ENCODE measurements around the gene FSTL4.

FSTL4 gene

DNA sequence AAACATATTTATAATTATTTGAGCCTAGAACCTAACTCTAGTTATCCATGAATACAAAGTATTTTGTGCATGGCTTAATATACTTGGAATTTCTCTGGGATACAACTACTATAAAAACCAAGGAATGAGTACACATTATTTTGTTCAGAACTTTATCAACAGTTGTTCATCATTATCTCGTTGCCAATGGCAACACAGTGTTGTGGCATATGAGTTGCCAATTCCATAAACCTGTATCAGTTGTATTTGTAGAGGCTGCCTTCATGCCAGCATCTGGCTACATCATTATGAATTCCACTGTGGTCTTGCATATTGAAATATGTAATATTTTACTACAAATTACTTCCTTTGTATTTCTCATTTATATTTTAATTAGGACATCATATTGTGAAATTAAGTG lies 250.4 kb downstream of the FSTL4 start:
- DNase-seq: no peak

DNA sequence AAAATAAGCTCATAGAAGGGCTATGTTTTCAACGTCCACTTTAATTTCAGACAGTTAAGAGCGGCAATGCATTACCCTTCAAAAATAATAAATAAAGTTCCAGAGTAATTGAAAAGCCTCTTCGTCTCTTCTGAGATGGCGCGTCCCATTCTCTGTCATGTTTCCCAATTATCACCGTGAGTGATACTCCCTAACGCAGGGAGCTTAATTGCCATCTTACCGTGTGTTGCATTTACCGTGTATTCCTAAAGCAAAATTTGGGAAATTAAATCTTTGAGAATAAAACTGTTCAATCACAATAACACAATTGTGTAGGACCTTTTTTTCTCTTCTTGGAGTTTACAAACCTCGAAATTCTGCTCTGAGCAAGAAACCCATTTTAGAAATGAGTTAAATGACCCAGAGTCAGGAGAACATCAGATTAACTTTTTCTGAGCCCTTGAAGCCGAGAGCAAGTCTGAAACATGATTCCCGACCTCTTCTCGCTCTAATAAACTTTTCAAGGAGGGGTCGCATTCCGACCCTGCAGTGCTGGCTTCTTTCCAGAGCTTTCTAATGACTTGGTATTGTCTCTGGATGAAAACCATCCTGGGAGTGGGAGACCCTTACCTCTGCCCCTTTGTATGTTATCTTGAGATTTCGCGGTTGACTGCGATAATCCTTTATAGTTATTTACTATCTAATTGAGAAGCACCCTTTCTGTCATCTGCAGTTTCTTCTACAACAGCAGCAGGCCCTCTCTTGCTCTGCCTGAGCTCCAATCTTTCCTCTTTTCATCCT lies 251.5 kb downstream of the FSTL4 start:
- no peak for DNase-seq

DNA sequence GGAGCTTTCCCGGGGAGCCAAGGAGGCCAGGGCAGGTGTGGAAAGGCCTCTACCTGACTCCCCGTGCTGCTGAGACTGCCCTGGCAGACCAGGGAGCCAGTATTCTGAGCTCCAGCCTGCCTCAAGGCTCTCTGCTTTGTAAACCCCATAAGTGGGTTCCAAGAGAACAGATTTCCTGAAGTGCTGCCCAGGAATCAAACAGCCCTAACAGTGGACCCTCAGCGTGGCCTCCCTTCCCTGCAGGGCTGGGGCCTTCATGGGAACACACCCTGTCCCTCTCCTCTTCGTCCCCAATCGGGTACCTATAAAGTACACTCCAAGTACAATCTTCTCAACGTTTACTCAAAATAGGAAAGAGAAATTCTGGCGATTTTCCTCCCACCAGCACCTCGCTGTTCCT lies 252.5 kb downstream of the FSTL4 start:
- DNase-seq: no peak

DNA sequence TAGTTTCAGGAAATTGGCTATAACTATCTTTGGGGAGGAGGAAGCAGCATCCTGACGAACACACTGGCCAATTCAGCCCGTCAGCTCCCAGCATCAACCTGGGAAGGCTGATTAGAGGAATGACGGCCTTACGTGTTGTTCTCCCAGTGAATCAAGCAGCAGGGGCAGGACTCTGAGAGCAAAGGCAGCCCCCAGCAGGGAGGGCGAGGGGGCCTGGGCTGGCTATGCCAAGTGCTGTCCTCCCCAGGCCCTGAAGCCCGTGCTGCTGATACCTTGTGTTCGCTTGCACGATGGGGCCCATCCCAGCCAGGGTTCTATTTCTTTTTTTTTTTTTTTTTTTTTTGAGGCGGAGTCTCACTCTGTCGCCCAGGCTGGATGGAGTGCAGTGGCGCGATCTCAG lies 254.1 kb downstream of the FSTL4 start:
- DNase-seq: no peak

DNA sequence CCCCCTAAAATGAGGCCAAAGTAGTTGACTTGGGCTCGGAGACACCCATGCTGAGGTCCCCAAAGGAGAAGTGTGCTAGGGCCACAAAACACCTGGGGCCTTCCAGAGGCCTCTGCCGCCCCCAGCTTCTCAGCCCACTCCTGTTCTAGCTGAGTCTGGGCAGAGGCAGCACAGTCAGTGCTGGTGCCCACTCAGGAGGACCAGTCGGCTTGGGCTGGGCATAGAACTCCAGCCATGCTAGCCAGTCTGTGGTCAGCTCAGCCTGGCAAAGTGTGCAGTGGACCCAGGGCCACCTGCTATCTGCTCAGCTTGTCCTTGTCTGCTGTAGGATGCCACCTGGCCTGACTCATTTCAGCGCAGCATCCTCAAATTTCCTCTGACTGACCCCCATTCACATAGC lies 254.6 kb downstream of the FSTL4 start:
- DNase-seq: no peak

DNA sequence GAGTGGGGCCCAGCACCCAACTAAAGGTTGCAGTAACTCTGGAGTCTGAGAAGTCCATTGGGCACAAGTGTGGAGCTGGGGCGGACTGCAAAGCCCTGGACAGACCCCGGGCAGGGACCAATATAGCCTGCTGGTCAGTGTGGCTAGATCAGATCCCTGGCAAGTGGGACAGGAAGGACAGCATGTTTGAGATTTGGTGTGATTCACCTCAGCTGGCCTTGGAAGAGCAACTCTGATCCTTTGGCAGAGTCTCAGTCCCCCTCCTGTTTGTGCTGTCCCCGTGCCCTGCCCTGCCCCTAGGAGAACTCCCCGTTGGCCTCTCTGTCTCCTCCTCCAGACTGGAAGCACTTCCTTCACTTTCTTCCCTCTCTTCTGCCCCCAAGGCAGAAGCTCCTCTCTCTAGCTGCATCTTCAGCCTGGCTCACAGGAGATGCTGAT lies 255.3 kb downstream of the FSTL4 start:
- DNase-seq: no peak

DNA sequence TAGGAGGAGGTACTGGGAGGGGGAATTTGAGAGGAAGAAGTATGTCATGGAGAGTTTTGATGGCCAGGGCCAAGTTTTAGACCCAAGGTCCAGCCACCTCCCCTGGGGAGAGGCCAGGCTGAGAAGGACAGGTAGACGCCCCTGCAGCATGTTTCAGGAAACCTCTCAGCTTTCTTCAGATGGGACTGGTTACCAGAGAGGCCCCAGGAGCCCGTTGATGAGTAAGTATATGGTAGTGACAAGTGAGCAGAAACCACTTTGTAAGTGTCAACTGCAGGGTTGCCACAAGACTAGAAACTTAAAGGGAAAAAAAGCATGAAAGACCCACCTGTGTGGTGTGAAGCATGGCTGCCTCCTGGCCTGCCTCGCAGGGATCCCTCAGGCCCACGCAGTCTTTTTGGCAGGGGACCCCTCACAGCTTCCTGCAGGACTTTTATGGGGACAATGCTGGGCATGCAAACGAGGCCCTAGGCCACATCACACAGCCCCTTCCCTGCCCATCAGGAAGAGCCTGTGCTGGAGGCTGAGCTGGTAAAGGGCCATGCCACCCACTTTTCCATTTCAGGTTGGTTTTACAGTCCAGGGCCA lies 255.9 kb downstream of the FSTL4 start:
- no peak for DNase-seq

DNA sequence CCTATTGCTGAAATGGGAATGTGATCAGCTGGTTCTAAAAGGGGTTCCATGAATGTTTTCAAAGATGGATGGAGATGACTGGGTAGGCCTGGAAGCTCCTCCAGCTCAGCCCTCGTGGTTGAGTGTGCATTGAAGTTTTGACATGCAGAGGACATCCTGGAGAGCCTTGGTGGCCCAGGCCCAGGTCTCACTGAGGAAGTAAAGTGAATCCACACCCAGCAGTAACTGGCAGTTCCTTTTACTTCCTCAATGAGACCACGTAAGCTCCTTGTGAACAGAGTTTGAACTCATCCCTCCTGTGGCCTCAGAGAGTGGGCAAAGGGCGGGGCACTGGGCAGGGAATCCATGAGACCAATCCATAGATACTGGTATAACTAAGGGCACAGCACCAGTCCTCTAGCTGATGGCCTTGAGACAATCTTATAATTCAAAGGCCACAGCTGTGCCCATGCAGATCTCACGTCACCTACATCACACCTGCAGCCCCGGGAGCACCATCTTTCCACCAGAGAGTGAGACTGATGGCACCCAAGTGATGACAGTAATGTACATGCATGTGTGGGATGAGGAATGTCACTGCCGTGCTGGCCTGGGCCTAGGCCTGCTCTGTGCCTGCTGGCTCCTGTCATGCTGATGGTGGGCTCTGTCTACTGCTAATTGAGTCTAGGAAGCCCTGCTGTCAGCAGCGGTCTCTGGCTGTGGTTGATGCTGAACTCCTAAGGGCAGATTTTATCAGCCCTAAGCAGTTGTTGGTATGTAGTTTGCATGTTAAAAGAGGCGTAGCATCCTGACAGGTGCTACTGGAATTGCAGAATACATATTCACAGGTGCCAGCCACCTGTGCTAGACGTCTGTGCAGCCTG lies 257.8 kb downstream of the FSTL4 start:
- DNase-seq: no peak

DNA sequence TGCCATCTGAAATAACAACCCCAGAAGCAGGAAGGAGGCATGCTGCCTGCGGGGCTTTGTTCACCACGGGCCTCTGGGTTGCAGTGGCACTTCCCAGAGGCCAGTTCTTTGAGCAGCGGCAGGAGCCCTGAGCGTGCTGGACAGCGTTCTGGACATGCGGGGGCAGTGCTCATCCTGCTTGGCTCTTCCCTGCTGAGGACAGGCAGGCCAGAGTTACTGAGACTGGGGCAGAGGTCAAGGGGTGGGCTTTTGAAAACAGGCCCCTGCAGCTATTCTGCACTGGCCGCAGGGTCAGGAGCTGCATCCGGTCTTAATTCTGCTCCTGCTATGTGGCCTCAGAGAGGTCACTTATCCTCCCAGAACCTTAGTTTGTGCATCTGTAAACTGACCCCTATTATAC lies 258.6 kb downstream of the FSTL4 start:
- DNase-seq: no peak

DNA sequence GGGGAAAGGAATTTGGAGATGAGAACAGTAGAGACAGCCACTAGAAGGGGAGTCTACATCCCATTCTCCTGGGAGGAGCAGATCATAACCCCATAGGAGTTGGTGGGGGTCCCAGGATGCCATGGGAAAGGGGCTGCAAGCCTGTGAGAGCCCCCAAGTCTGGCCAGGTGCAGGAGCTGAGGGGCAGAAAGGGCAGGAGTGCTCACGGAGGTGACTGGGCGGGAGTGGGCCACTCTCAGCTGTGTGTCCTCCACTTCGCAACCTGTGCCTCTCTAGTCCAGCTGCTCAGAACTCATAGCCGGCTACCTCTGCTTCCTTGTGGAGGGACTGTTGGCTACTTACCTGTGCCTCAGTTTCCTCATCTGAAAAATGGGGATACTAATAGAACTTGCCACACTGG lies 263.9 kb downstream of the FSTL4 start:
- no peak for DNase-seq

DNA sequence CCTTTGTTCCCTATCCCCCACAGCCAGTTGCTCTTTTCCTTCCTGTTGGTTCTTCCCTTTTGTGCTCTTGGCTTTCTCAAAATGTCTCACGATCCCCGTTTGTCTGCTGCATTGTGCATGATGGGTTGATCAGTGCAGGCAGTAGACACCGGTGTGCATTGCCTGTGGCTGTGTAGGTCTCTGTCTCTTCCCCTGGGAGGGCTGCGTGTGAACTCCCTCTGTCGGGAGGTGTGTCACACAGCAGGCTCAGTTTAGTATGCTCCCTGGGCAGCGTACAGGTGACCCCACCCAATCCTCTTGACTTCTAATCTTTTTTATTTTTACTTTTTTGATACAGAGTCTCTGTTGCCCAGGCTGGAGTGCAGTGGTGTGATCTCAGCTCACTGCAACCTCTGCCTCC lies 265.3 kb downstream of the FSTL4 start:
- no peak for DNase-seq

DNA sequence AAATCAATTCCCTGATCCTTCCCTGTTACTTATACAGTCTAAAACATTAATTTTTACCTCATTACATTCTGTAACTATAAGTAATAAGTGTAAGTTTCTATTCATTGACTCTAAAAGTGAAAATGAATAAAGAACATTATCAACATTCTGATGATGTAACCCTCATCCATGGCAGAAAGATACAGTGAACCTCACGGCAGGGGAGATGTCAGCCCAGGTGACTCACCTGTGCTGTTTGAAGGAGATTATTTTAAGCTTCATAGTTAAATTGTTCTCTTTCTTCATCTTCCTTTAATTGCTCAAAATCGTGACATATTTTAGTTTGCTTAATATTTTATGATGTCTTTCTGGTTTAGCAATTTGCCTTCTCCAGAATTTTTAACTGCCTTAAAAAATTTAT lies 268.1 kb downstream of the FSTL4 start:
- DNase-seq: no peak

DNA sequence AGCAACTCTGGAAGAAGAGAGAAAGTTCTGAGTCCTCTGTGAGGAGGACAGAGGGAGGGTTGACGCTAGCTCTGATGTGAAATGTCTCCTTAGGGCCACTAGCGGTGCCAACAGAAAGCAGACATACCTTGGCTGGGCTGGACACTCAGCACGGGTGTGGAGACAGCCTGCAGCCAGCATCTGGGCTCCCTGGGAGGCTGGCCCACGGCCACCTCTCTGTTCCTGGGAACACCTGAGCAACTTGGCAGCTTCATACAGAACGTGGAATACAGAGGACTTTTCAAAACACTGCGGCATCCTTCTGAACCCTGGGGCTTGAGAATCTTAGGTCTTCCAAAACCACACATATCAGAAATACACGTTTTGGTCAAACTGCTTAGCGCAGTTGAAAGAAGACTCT lies 269.1 kb downstream of the FSTL4 start:
- DNase-seq: no peak

DNA sequence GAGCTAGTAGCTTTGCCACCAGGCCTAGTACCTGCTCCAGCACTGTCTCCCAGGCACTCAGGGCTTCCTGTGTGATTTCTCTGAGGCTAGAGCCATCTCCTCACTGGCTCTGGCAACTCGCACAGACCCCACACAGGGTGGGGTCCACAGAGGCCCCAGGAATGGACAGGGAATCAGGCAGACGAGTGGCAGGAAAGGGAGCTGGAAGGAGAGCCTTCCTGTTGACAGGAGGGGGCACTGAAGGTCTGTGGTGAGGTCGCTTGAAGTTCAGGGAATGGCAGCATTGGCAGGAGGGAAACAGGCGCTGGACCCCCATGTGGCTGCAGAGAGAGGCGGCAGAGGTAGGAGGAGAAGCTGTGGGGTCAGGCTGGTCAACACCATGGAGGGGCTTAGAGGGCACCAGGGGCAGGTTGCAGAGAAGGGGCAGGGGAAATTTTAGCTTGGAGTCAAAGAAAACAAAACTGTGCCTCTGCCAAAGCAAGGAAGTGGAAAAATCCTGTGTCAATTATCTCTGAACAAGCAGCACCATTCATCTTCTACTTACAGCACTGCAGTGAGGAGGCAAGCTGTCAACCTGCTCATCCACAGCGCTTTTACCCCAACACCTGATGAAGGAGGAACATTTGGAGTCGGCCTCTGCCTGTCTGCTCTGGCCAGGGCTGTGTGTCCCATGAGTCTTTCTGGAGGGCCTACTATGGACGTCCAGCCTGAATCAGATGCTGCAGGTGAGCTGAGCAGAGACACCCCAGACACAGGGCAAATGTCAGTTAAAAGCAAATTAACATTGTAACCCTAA lies 270.2 kb downstream of the FSTL4 start:
- DNase-seq: no peak

DNA sequence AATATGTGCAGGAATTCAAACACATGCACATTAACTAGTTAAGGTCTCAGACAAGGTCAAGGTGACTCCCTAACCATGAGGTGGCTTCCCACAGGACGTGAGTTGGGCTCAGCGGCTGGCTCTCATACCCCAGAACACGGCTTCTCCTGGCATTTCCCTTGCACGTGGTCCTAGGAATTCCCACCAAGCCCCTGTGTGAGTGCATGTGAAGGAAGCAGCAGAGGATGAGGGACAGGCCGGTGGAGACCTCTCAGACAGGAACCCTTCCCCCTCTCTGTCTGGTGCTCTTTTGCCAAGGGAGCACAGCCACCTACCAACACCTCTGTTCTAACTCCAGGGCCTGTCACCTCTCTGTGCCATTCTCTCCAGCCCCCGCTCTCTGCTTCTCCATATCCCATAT lies 271.0 kb downstream of the FSTL4 start:
- DNase-seq: no peak

DNA sequence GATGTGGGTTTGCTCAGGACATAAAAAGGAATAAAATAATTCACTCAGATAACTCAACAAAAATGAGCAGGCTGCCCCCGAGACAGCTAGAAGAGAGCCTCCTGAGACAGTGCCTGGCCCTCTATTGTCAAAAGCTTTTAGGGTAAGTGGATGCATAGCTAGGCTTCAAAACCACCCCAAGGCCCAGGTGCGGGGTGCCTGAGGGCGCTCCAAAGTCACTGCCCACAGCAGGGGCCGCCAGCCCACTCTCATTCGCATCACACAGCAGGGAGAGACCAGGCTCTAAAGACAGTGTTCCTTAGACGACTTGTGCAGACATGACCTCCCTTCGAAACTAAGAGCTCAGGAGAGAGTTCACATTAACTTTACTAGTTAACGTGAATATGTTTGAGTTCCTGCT lies 271.5 kb downstream of the FSTL4 start:
- no peak for DNase-seq

DNA sequence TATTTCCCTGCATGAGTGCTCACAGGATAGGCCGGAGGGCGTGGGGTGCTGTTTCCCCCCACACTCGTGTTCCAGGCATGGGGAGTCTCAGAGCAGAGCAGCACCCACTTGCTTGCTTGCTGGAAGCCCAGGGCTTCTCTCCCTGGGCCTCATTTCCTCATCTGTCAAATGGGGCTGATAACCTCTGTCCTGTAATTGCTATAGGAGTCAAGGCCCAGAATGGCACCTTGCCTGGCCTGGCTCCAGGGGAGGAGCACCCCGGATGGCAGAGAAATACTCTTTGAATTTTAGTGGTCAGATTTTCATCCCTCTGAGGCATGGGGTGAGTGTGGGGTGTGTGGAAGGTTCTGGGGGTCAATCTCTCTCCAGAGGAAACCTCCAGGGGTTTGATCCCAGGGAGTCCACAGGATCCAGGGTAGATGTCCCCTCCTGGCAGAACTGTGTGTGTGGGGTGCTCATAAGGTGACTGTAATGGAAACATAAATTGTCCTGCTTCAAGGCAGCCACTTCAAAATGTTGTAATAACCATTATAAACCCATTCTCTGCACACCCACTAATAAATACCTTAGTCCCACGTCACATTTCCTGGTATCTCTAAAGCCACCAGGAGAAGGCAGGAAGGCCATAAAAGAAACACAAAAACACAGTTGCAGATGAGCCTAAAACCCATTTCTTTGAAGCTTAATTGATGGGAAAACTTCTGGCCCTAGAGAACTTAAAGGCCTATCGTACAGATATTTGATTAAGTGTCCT lies 272.2 kb downstream of the FSTL4 start:
- no peak for DNase-seq

DNA sequence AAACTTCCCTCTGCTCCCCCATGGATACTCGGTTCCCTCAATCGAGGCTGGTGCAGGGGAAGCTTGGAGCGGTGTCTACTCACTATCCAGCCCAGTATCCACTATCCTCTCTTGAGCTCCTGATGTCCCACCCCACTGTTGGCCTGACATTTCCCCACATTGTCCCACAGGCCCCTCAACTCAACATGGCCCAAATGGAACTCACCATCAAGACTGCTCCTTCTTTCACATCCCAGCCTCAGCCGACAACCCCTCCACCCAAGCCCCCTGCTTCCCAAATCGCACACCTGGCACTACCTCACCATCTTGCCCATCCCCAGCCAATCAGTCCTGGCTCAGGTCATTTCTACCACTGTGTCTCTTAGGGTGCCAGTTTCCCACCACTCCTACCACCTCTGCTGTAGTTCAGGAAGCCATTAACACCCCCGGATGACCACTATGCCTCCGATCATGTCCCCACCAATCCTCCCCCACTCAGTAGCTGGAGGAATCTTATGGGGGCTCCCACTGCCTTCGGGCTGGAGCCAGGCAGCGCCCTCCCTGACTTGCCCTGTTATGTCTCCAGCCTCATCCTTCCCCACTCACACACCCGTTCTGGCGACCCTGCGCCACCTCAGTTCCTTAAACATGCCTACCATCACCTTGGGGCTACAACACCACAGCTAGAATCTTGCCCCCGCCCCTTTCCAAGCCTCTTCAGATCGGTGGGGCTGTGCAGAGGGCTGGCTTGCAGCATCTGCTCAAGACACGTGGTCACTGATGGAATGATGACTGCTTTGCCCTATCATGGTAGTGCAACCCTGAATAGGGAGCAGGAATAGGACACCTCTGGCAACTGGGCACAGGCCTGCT lies 273.6 kb downstream of the FSTL4 start:
- DNase-seq: no peak

DNA sequence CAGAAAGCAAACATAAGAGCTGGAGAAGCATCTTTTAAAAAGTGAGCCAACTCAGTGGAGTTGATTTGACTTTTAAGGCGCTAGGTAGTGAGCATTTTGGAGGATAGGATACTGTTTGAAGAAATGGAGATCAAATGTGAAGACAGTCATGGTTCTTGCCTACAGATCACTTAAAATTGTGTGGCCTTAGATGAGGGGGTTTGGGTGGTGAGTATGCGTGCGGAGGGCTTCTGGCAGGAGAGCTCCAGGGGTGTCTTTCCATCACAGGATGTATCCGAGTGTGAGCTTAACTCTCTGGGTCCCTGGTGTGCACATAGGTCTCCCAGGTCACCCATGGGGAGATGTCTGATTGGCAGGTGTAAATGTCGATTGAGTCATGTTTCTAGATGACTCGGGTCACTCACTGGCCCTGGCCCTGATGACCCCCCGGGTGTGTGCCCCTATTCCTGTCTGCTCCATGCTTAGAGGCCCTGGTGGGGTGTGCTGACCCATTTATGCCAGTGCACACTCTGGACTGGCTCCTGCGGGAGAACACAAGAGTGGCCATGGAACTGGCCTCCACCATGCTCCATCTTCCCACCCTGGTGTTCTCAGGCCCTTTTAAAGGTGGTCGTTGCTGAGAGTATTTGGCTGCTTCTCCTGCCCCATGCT lies 274.4 kb downstream of the FSTL4 start:
- DNase-seq: no peak

DNA sequence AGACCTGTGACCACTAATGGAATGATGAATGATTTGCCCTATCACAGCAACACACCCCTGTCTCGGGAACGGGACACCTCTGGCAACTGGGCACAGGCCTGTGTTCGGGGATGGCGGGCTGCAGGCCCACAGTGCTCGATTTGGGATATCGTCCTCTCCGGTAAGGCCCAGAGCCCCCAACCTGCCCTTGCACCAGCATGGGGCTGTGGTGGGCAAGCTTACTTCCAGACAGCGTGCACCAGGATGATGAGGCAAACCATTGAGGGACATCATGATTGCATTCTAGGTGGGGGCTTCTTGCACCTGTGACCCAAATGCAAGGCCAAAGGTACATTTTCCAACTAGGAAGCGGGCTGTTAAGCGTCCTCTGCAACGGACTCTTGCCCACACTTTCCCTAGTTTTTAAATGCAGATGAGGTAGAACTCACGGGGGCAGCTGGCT lies 275.4 kb downstream of the FSTL4 start:
- no peak for DNase-seq
